Activated T-helper 2 cell treated with anti-CD3 and anti-CD28 coated beads, Interferon-gamma antibody, Interleukin-2, Interleukin-4, amounts not matched to agents 10 μg/mL and 5 μg/mL and 100 μg/mL, durations not matched to agents 14 hours and 24 hours and 36 hours (primary cell): ENCODE measurements around the gene ZSWIM8. TPM values are rescaled to one million over a fixed set of nuclear protein-coding genes. Genes with fewer than 3 reads are reported as not detected.

Source experiments
- DNase-seq: peaks from one replicate; pipeline ENCODE4 v3.0.0; 2021; ENCODE audit warnings: low spot score
- H3K27ac Mint-ChIP-seq: one replicate; pipeline ENCODE4 v1.8.0; 2021; ENCODE audit warnings: mixed read lengths
- H3K27me3 Mint-ChIP-seq: one replicate; pipeline ENCODE4 v1.8.0; 2021; ENCODE audit warnings: low read depth, mixed read lengths
- H3K36me3 Mint-ChIP-seq: one replicate; pipeline ENCODE4 v1.8.0; 2021; ENCODE audit warnings: low read depth, mixed read lengths
- H3K4me1 Mint-ChIP-seq: one replicate; pipeline ENCODE4 v1.8.0; 2021; ENCODE audit warnings: low read depth, mixed read lengths
- H3K4me3 Mint-ChIP-seq: one replicate; pipeline ENCODE4 v1.8.0; 2021; ENCODE audit warnings: low read depth, mild to moderate bottlenecking, moderate library complexity, mixed read lengths
- H3K9me3 Mint-ChIP-seq: one replicate; pipeline ENCODE4 v1.8.0; 2021; ENCODE audit warnings: mixed read lengths
- intact Hi-C: fragments of 100-400 bp; cut with micrococcal nuclease; formaldehyde crosslinking; loops from one replicate; pipeline ENCODE4 v1.15.1; 2023
- total RNA-seq: library from RNA; stranded (reverse); gene quantifications from 2 replicates; pipeline ENCODE4 v1.2.3, GENCODE V29; 2022

Gene ZSWIM8
- total RNA-seq, 1 donor from 2014 or later: 50.0 TPM

DNA sequence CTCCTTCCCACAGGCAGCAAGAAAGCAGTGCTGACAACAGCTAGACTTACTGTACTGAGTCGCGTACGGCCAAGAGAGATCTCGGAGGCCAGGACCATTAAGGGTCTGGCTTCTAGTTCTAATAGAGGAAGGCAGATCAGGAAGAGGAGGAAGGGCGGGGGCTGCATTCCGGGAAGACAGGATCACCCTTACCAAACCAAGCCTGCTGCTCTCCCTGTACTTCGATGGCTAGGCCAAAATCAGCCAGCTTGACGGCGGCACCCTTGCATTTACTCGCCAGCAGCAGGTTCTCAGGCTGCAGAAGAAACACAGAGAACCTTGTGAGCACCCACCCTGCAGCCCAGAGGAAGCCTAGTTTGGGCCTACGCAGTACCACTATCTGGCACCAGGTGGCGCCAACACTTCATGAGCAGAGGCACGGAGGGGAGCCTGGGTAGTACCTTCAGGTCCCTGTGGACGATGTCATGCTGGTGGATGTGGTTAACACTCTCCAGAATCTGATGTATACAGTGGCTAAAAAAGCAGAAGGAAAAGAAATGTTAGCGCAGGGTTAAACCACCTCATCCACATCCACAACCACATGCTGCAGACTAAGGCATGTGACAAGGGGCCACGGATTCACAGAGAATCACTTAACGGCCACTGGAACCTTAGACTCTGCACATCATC lies 63.5 kb downstream of the ZSWIM8 start:
- Mint-ChIP-seq H3K36me3 (peaks cover 69% of the 10 kb centered on the region), H3K4me3 (peak overlapping the region; percentile 14), H3K9me3 (no peaks in the 10 kb centered on the region)

DNA sequence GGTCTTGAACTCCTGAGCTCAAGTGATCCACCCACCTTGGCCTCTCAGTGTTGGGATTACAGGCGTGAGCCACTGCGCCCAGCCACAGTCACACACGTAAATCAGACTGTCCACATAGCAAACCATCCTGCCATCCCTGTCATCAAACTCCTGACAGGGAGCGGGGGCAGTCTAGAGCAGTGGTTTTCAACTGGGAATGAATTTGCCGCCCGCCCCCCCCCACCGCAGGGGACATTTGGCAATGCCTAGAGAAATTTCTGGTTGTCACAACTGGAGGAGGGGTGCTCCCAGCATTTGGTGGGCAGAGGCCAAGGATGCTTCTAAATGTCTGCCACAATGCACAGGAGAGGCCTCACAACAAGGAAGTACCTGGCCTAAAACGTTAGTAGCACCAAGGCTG lies 64.8 kb downstream of the ZSWIM8 start:
- H3K4me1 Mint-ChIP-seq: peaks cover 13% of the 10 kb centered on the region

More for the DNA sequence above, 63.5 kb downstream of the ZSWIM8 start:
- Mint-ChIP-seq H3K27me3 (no peaks in the 10 kb centered on the region), H3K27ac (peak overlapping the region; percentile 77), H3K4me1 (peaks cover 11% of the 10 kb centered on the region)
- peak; percentile 87 for DNase-seq
- intact Hi-C loops: loop anchor here (1.0 to 5.0 kb wide), 2 partner anchors 30 to 93 kb away; no protein-coding TSS in a partner anchor

DNA sequence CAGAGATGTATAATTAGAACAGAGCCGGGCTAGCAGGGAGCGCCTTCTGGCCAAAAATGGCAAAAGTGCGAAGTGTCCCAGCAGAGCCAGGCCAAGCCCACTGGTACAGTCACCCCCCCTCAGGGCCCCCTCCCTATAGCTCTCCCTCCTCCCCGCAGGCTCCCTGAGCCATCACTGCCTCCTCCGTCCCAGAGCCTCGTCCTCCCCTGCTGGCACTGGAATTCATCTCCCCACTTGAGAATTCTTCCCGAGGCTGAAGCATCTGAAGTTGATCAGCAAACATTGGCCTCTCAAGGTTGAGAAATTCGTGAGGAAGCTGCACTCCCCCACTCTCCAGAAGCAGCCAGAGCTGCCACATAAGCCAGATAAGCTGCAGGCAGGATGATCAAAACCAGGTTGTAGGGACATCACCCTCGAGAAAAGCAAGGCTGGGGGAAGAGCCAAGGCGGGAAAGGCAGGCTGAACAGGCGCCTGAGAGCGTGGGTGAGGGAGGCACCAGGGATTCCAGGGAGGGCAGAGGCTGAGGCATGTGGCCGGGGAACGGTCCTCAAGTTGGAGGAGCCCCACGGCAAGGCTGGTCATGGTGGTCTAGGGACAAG lies 65.6 kb downstream of the ZSWIM8 start:
- peaks cover 16% of the 10 kb centered on the region for H3K4me1 Mint-ChIP-seq
- no peaks in the 10 kb centered on the region for H3K27me3 Mint-ChIP-seq
- DNase-seq: no peak
- H3K9me3 Mint-ChIP-seq: no peaks in the 10 kb centered on the region
- intact Hi-C loops: no loop called here
- H3K36me3 Mint-ChIP-seq: peaks cover 62% of the 10 kb centered on the region
- H3K4me3 Mint-ChIP-seq: no peak overlapping the region
- no peak overlapping the region for H3K27ac Mint-ChIP-seq

More for the DNA sequence above, 64.8 kb downstream of the ZSWIM8 start:
- no peak for DNase-seq
- Mint-ChIP-seq H3K4me3 (no peak overlapping the region), H3K9me3 (no peaks in the 10 kb centered on the region), H3K36me3 (peaks cover 67% of the 10 kb centered on the region), H3K27me3 (no peaks in the 10 kb centered on the region), H3K27ac (no peak overlapping the region)
- intact Hi-C loops: no loop called here

Other genes with a start within 250 kb of the ZSWIM8 start
- gene USP54, start 194.3 kb upstream of the ZSWIM8 start, total RNA-seq: 5.4 and 5.7 TPM in 2 replicates
- gene MYOZ1, start 144.1 kb upstream of the ZSWIM8 start, total RNA-seq: not detected in 2 replicates
- gene SYNPO2L, start 129.6 kb upstream of the ZSWIM8 start, total RNA-seq: 0.05 TPM in 1 of 2 replicates, not detected in the other
- 18.2 and 18.8 TPM in 2 replicates for gene AGAP5, start 87.5 kb upstream of the ZSWIM8 start, total RNA-seq
- gene SEC24C, start 41.2 kb upstream of the ZSWIM8 start, total RNA-seq: 119 TPM in 2 replicates
- gene CHCHD1, start 3.6 kb upstream of the ZSWIM8 start, total RNA-seq: 33.0 and 35.2 TPM in 2 replicates
- gene NDST2, start 26.0 kb downstream of the ZSWIM8 start, total RNA-seq: 46.5 and 46.9 TPM in 2 replicates
- gene CAMK2G, start 88.9 kb downstream of the ZSWIM8 start, total RNA-seq: 25.8 and 26.4 TPM in 2 replicates
- gene PLAU, start 125.5 kb downstream of the ZSWIM8 start, total RNA-seq: 1.7 and 1.8 TPM in 2 replicates
- 24.4 TPM in 2 replicates for gene VCL, start 212.5 kb downstream of the ZSWIM8 start, total RNA-seq